ENCODE measurements around the gene CYSTM1.

- TF ChIP-seq EZH2 (IDR thresholded peaks at IDR 0.05; ENCODE audit: borderline replicate concordance, low read length) = no peak
- no peak for TF ChIP-seq CTCF (IDR thresholded peaks at IDR 0.05; ENCODE audit: low read length)
Observed at GRCh38 chr5:140152022-140152999, 22.7 kb upstream of the CYSTM1 start.

Measured in OCI-LY1 (cell line).